Brain pericyte (primary cell): Measurements from ENCODE around the gene INS.

Experiments
- DNase-seq: peaks from one replicate; pipeline ENCODE4 v3.0.0-alpha.2; 2012; ENCODE audit warnings: low read depth, low spot score

Gene INS

DNA sequence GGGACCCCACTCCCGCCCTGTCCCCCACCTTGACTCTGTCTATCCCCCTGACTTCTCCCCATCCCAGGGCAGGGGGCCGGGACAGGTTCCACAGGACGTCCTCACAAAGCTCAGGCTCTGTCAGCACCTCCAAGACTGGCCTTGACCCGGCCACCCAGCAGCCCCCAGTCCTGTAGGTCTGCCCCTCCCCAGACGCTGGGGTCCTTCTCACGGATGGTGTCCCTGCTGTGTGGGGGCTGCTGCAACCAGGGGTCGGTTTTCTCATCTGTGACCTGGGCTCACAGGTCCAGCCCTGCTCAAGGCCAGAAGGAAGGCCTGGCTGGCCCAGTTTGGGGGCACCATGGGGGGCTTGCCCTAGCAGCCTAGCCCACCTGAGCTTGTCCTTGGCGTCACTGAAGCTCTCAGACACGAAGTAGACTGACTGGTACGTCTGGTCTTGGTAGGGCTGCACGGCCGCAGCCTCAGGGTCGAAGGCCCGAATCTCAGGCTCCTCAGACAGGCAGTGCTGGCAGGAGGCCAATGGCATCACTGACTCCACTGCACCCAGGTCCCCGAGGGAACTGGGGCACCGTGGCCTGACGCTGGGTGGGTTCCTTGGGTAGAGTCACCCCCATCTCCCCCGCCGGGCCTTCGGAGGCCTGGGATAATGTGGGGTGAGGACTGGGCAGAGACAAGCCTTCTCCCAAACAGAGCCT lies 4.0 kb upstream of the INS start:
- no peak for DNase-seq

DNA sequence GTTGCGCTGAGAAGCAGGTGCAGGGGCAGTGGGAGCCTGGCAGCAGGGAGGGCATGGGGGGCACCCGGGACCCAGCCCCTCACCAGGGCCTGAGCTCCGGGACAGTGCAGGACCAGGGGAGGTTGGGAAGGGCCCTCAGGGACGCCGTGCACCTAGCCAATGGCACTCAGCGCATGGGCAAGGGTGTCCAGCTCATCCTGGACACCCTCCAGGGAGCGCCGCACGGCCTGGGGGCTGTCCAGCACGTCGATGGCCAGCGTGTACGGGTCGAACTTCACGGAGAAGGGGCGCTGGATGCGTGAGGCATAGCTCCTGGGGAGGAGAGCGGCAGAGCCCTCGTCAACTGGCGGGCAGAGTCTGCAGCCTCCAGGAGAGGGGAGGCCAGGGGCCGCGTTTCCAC lies 3.1 kb upstream of the INS start:
- DNase-seq: no peak

DNA sequence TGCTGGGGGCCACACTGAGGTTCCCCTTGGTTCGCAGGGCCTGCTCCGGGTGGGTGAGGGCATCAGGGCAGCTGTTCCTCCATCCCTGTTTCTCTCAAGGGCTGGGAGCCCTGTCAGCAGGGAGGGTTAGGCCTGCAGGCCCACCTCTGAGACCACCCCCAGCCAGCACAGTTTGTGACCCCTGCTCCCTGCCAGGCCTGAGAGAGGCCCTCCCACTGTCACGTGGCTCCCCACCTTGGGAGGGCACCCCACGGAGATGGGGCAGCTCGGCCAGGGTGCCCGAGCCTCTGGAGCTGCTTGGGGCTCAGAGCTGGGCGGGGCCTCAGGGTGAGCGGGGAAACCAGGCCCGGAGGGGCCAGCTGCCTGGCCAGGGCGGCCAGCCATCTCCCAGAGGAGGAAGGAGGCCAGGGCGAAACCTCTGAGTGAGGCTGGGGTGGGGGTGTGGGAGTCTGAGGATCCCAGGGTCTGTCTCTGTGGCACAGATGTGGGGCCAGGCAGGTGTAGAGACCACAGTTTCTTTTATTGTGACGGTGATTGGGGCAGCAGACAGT lies 2.5 kb upstream of the INS start:
- DNase-seq: no peak

DNA sequence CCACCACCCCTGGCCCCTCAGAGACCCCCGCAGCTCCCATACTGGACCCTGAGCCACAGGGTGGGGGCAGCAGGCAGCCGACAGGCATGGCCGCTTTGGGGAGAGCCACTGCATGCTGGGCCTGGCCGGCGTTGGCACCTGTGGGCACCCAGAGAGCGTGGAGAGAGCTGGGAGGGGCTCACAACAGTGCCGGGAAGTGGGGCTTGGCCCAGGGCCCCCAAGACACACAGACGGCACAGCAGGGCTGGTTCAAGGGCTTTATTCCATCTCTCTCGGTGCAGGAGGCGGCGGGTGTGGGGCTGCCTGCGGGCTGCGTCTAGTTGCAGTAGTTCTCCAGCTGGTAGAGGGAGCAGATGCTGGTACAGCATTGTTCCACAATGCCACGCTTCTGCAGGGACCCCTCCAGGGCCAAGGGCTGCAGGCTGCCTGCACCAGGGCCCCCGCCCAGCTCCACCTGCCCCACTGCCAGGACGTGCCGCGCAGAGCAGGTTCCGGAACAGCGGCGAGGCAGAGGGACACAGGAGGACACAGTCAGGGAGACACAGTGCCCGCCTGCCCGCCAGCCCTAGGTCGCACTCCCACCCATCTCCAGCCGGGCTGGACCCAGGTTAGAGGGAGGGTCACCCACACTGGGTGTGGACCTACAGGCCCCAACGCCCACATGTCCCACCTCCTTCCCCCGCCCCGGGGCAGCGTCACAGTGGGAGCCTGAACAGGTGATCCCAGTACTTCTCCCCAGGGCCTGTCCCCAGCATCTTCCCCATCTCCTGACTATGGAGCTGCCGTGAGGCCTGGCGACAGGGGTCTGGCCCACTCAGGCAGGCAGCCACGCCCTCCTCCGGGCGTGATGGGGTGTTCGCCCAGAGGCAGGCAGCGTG lies 1.2 kb downstream of the INS start:
- no peak for DNase-seq

DNA sequence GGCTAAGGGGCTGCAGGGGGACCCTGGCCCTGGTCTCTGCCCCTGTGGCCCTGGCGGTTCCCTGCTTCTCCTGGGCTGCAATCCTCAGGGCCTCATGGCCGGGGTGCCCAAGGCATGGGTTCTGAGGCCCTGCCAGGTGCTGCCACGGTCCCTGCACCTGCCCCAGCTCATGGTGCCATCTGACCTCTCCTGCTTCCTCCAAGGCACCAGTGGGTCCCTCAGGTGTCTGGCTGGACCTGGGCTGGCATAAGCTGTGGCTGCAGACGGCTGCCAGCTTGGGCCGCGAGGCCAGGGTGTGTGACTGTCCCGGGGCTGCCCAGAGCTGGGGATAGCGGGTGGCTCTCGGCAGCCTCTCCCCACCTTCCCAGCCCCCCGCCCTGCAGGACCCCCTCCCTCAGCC lies 2.0 kb downstream of the INS start:
- no peak for DNase-seq

DNA sequence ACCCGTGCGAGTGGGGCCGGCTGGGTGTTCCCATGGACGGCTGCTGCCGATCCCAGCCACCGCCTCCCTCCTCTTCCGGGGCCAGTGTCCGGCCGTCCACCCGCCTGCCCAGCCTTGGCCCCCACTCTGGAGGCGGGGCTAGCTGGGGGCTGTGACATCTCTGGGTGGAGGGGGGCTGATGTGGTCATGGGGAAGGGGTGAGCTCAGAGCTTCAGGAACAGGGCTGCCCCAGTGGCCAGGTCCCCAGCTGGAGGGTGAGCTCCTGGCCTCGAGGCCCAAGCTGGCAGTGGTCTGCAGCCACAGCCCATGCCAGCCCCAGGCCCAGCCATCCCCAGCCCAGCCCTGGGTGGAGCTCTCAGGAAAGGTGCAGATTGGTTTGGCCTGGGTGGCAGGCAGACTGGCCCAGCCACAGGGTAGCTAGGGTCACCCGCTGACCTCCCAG lies 2.7 kb downstream of the INS start:
- DNase-seq: no peak

DNA sequence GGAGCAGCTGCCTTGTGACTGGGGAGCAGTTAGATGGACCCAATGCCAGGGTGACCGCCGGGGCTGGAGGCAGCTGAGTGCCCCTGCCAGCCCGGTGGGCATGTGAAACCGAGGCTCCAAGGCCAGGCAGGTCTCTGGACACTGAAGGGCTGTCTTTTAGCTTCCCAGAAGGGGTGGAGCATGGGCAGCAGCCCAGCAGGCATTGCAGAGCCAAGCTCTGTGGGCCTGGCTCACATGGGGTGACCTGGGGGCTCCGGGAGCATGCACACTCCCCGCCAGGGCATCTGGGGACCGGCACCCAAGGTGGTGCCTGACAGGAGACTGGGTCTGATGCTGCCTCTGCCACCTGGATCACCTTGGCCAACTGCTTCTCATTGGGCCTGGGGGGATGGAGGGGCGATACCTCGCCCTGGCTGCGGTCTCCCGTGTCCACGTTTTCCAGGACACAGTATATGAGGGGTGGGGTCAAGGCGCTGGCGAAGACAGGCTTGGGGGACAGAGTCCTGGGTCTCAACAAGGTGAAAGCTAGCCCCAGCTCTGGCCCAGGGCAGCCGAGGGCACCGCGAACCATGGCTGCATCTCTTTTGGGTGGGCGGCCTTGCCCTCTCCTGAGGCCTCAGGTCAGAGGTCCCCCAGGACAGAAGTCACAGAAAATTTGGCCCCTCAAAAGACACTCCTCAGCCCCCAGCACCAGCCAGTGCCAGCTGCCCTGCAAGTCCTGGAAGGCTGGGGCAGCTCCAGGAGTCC lies 3.5 kb downstream of the INS start:
- no peak for DNase-seq

DNA sequence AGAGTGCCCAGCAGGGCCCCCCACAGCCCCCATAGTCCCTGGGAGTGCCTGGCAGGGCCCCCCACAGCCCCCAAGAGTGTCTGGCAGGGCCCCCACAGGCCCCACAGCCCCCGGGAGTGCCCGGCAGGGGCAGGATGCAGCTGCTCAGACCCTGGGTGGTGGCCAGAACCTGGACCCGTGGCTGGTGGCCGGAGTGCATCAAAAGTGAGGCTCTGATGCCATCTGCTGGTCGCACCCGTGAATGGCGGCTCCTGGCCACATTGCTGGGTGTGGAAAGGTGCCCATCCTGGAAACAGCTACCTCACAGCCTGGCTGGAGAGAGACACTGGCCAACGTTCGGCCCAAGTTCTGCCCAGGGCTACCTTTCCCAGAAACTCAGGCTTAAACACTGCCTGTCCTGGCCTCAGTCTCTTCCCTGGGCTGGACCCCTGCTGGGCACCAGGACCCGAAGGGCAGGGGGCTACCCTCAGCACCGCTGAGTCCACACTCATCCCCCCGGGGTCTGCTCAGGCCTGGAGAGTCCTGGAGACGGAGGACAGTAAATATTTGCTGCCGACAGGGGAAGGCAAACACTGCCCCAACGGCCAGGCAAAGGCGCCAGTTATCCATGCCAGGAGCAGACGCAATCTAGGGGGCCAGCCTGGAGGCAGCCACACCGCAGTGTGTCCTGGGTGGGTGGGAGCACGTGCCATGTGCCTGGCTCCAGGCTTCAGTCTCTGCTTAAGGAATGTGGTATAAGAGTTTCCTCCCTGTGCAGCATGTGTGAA lies 4.4 kb downstream of the INS start:
- DNase-seq: peak; percentile 60

DNA sequence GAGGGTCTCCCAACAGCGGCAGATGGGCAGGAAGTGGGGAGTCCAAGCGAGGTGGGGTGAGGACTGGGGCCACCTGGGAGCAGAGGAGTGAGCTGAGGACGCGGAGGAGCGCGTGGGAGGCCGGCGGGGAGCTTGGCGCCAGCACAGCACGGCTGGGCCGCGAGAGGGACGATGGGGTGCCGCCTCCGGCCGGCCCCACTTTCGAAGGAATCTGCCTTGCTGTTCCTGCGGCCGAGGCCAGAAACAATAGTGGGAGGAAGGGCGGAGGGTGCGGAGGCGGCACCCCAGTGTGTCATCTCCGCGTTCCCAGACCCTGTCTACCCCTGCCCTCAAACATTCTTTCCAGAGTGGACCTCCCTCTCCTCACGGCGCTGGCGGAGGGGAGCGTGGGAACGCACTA lies 5.5 kb downstream of the INS start:
- peak; percentile 67 for DNase-seq

DNA sequence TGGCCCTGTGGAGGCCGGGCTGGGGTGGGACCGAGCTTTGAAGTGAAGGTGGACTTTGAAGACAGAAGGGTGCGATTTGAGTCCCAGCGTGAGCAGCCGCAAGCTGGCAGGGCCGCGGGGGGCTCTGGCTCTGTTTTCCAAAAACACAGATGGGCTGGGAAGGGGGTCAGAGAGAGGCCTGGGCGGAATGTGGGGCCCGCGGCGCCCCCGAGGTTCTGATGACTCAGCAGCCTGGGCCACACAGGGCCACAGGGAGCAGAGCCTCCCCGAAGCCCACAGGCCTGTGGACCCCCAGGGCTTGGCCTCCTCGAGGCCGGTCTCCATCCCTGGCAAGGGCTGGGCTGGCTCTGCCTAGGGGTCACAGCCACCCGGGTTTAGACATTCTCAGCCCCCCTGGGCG lies 6.1 kb downstream of the INS start:
- no peak for DNase-seq

DNA sequence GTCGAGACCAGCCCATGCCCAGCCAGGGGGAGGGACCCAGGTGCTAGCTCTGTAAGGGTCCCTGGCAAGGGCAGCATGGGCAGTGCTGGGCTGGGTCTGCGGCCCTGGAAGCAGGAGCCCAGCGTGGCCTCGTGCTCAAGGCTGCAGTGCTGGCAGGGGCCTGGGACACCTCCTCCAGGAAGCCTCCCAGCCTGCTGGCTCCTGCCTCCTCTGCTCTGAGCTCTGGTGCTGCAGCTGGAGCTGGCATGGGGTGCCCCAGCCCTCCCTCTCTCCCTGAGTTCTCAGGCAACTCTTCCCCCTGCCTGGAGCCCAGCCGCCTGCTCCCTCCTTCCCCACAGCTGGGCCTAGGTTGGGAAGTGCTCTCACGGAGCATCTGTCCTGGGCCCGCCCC lies 6.8 kb downstream of the INS start:
- DNase-seq: no peak

DNA sequence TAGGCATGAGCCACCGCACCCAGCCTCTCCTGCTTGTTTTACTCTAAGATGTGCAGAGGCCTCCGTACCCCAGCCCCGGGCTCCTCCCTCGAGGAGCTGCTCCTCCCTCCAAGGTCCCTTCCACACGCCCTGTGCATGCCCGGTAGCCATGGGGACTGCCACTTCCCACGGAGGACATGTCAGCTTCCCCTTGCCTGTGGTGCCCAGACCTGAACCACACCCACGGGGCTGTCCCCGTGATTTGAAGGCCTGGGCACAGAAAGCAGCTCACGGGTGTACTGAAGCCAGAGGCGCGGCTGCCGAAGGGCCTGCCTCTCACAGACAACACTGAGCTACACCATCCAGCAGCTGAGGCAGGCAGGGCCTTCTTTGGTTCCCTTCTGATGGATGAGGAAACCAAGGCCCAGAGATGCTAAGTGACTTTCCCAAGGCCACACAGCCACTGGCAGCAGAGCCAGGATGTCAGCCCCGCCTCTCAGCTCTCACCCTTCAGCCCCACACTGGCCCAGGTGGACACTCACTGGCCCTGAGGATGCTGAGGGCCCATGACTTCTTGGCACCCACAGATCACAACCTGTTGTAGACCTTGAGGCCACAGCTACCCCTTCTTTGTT lies 7.3 kb downstream of the INS start:
- DNase-seq: no peak

DNA sequence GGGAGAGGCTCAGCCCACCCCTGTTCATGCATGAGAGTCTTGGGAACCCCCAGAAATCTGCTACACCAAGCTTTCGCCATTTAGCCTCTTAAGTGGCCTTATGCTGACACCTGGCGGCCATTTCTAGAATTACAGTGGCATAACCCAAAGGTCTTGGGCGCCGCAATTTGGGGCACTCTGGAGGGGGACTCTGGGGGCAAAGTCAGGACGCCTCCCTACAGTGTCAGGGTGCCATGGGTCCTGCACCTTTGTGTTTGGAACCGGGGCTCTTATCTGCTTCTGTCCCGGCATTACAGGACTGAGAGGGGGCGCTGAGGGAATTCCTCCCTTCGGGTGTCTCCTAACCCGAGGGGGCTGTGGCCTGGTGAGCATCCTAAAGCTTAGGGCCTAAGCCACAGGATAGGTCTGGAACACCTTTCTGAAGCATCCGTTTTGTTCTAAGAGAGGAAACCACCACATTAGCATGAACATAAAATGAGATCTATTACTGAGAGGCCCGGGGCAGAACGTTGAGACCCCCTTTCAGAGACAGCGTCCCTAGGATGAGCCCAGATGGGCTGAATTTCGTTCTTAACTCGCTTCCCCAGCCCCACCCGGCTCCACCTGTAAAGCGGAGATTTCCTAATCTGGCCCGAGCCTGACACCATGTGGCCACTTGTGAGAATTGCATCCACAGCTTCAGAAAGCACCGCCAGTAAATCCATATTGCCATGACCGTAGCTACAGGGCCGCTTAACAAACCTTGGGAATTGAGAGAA lies 9.3 kb downstream of the INS start:
- DNase-seq: no peak

DNA sequence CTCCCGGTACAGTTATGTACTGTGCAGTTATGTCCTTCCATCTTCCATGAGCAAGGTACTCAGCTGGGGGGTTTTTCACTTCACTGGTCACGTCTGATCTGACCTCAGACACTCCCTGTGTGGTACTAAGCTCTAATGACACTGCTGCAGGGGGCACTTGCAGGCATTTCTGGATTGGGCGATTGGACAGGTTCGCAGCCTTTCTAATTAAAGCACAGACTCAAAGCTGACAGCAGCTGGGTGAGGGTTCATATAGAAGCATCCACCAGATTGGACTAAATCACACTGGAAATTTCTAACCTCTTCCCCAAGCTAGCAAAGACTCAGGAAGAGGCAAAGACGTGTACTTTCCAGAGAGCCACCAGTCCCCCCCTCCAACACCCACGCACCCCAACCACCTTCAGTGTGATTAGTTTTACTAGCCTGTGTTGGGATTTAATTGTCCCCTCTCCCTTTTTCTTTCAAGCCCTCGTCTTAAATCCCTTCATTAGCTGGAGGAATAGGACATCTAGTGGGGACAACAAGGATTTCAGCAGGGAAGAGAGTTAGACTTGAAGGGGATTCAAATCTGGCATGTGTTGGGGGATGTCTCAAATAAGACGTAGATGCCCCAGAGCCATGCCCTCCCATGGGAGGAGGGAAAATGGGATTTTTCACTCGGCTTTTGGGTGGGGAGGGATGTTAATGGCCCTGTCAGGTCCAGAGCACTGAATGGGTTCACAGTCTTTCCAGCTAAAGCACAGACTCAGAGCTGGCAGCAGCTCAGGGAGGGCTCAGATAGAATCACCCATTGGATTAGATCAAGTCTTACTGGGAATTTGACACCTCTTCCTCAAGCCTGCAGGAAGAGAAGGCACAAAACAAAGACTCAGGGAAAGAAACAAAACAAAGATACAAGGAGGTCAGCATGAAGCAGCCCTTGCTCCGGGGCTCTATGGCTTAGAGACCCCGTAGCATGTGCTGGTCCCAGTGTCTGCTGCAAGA lies 10.9 kb downstream of the INS start:
- DNase-seq: no peak

DNA sequence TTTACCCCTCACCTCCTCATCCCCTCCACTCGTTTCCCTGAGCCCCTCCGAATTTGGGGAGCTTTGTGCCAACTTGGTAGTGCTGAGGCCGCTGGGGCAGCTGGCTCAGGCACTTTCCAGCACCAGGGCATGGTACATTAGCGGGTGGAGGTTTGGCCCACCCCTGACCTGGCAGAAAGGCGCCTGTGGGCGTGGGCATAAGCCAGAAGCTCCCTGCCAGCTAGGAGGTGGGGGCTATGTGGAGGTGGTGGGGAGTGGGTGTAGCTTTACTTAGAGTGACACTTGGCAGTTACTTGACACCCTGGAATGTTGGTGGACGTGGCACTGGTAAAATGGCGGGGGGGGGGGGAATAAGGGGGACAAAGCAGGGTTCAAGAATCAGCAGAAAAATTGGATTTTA lies 11.5 kb downstream of the INS start:
- DNase-seq: no peak

DNA sequence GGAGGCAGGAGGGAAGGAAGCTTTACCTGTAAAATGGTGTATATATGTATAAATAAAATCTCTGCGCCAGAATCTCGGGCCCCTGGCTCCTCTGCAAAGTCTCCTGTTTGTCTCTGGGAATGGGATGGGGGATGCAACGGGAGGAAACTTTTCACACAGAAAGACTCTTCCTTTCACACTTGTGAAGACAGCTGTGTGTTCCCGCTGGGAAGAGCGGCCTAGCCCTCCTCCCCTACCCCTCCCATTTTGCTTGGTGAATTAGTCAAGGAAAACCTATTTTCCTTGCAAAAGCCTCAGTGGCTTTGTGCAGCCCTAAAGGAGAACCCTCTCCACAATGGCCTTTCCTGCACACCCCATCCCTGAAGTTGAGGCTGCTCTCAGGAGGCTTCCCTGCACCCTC lies 12.4 kb downstream of the INS start:
- DNase-seq: no peak

DNA sequence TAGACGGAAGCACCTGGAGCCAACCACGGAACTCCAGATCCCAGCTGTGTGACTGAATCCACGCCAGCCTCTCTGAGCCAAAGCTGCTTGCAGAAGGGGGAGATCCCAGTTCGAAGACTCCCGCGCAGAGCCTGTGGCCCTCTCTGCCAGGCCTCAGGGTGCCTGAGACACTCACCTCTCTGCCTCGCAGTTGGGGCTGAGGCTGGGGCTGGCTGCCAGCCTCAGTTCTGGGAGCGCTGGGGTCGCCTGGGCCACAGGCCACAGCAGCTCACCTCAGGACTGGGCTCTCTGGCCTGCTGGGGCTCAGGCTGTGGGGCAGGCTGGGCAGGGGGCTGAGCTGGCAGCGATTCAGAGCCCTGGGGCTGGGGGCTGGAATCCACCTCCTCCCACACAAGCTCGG lies 13.6 kb downstream of the INS start:
- DNase-seq: no peak

DNA sequence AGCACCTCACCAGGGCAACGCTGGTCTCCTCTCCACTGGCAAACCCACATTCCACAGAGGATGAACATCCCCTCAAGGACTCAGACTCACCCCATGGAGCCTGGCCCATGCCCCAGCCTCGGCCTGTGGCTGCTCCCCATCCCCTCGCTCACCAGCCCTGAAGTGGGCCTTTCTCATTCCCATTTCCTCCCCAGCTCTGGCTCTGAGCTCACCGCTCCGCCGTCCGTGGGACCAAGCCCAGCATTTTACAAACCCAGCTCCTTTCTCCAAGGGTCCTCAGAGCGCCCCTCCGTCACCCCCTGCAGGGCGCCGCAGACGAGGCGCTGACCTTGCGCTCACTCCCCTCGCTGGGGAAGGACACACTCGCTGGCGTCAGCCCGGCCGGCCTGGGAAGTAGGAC lies 15.0 kb downstream of the INS start:
- DNase-seq: no peak
